Keratinocyte (primary cell): Measurements from ENCODE around the gene PRR16. TPM values are rescaled to one million over a fixed set of nuclear protein-coding genes. Genes with fewer than 3 reads are reported as not detected.

Experiments
- DNase-seq: peaks from one replicate; pipeline ENCODE4 v3.0.0-alpha.2; 2011; ENCODE audit warnings: low read depth, missing footprints, low spot score
- FAIRE-seq: peaks from 2 replicates; lab custom pipeline; 2011; peaks lifted over from hg19 to GRCh38; lab: Jason Lieb, UNC
- H2AFZ ChIP-seq: 2 replicates; pipeline ENCODE4 v1.6.0; 2012; ENCODE audit warnings: low read length, control low read depth, inconsistent platforms; ENCODE audit not compliant: control insufficient read depth
- H3K27ac ChIP-seq: 2 replicates; pipeline ENCODE4 v1.5.1; 2011; ENCODE audit warnings: low read length; ENCODE audit not compliant: control insufficient read depth, insufficient read depth
- H3K27me3 ChIP-seq: 3 replicates; pipeline ENCODE4 v1.6.0; 2011; ENCODE audit warnings: low read length; ENCODE audit not compliant: control insufficient read depth, insufficient read depth; ENCODE audit errors: extremely low read depth
- H3K36me3 ChIP-seq, 2 experiments: 2 replicates in 1 of 2; 3 replicates in 1 of 2; pipeline ENCODE4 v1.5.1; 2011; ENCODE audit warnings: low read length in 2 of 2, mild to moderate bottlenecking in 1 of 2; ENCODE audit not compliant: control insufficient read depth in 2 of 2, insufficient read depth in 2 of 2; ENCODE audit errors: extremely low read depth in 1 of 2
- H3K4me1 ChIP-seq: 3 replicates; pipeline ENCODE4 v1.5.1; 2011; ENCODE audit warnings: low read length; ENCODE audit not compliant: control insufficient read depth, insufficient read depth; ENCODE audit errors: extremely low read depth
- H3K4me2 ChIP-seq: 3 replicates; pipeline ENCODE4 v1.6.0; 2011; ENCODE audit warnings: low read depth, low read length; ENCODE audit not compliant: control insufficient read depth, insufficient read depth; ENCODE audit errors: extremely low read depth
- H3K4me3 ChIP-seq, 3 experiments: fragments of 200-600 bp in 1 of 3; sonication (generic) in 1 of 3; 2 replicates in 2 of 3; 3 replicates in 1 of 3; pipeline ENCODE4 v1.5.1; 2011 to 2016; ENCODE audit warnings: low read length in 3 of 3, mild to moderate bottlenecking in 3 of 3, control low read depth in 2 of 3, inconsistent platforms in 1 of 3, low read depth in 1 of 3, mixed read lengths in 1 of 3, mixed run types in 1 of 3, moderate library complexity in 1 of 3; ENCODE audit not compliant: control insufficient read depth in 2 of 3, insufficient read depth in 2 of 3; ENCODE audit errors: extremely low read depth in 1 of 3
- H3K79me2 ChIP-seq: 2 replicates; pipeline ENCODE4 v1.6.0; 2012; ENCODE audit warnings: low read length; ENCODE audit not compliant: control insufficient read depth, insufficient read depth
- H3K9ac ChIP-seq: 3 replicates; pipeline ENCODE4 v1.6.0; 2011; ENCODE audit warnings: low read length; ENCODE audit not compliant: control insufficient read depth, insufficient read depth; ENCODE audit errors: extremely low read depth
- H3K9me1 ChIP-seq: 3 replicates; pipeline ENCODE4 v1.6.0; 2011; ENCODE audit warnings: low read length; ENCODE audit not compliant: control insufficient read depth, insufficient read depth; ENCODE audit errors: extremely low read depth
- H3K9me3 ChIP-seq: 2 replicates; pipeline ENCODE4 v1.5.1; 2012; ENCODE audit warnings: low read depth, low read length; ENCODE audit not compliant: control insufficient read depth
- H4K20me1 ChIP-seq: 3 replicates; pipeline ENCODE4 v1.6.0; 2011; ENCODE audit warnings: low read length; ENCODE audit not compliant: control insufficient read depth, insufficient read depth; ENCODE audit errors: extremely low read depth
- CTCF ChIP-seq, 3 experiments: IDR thresholded peaks in 1 of 3; conservative IDR thresholded peaks in 1 of 3; optimal IDR thresholded peaks in 1 of 3; 2 replicates in 2 of 3; 3 replicates in 1 of 3; pipeline versions ENCODE3 to v1.5.1; 2011; ENCODE audit warnings: low read length in 3 of 3, mild to moderate bottlenecking in 3 of 3, moderate library complexity in 2 of 3, control low read depth in 1 of 3, inconsistent platforms in 1 of 3; ENCODE audit not compliant: insufficient read depth in 2 of 3; ENCODE audit errors: extremely low read depth in 1 of 3
- EZH2 ChIP-seq: IDR thresholded peaks from one replicate; pipeline ENCODE4 v1.6.1; 2012; ENCODE audit warnings: inconsistent platforms, mild to moderate bottlenecking, low read length, moderate library complexity
- dilution Hi-C: fragments of 300-500 bp; cut with MboI; formaldehyde crosslinking; loops from one replicate; pipeline ENCODE4 v1.7.0; 2020; ENCODE audit warnings: low sequenced_read_pairs; ENCODE audit not compliant: extremely low pct_ligation_motif_present
- polyA plus RNA-seq, 5 experiments: library from polyadenylated mRNA; depleted of rRNA in 3 of 5; stranded (reverse) in 3 of 5; stranded (forward) in 1 of 5; unstranded in 1 of 5; fragments of >200 nt; gene quantifications; 1 replicate in 1 of 5; 2 replicates in 3 of 5; 3 replicates in 1 of 5; pipeline versions ENCODE4 v1.2.1 to v1.2.3, GENCODE V29; 2011 to 2012; ENCODE audit warnings: missing spikeins in 2 of 5, low read depth in 1 of 5, low replicate concordance in 1 of 5

The PRR16 gene
- polyA plus RNA-seq, 1 donor (not counting 4 experiments of a cell fraction or from before 2014, with no cell fraction given) = 0.05 TPM

GRCh38 chr5:120473332-120473731, 9.2 kb downstream of the PRR16 start:
- H3K4me1 ChIP-seq = no peaks in the 10 kb centered on the region
- no peak for TF ChIP-seq CTCF (optimal IDR thresholded peaks at IDR 0.05 in 1 of 3, IDR thresholded peaks at IDR 0.05 in 1 of 3, conservative IDR thresholded peaks at IDR 0.05 in 1 of 3; ENCODE audit: extremely low read depth in 1 of 3, insufficient read depth in 2 of 3, low read length in 3 of 3)
- no peak for TF ChIP-seq EZH2
- H3K9me3 ChIP-seq = no peaks in the 10 kb centered on the region
- H3K36me3 ChIP-seq = no peaks in the 10 kb centered on the region
- FAIRE-seq (no peak), DNase-seq (no peak)
- H4K20me1 ChIP-seq = no peaks in the 10 kb centered on the region
- no peak overlapping the region for H3K4me2 ChIP-seq
- H3K4me3 ChIP-seq = no peak overlapping the region
- no peaks in the 10 kb centered on the region for H3K9me1 ChIP-seq
- H2AFZ ChIP-seq = no peak overlapping the region
- dilution Hi-C loops = no loop called here
- H3K79me2 ChIP-seq = no peaks in the 10 kb centered on the region
- no peak overlapping the region for H3K9ac ChIP-seq
- no peak overlapping the region for H3K27ac ChIP-seq
- H3K27me3 ChIP-seq = no peaks in the 10 kb centered on the region

- H3K4me2 ChIP-seq = no peak overlapping the region
- dilution Hi-C loops = no loop called here
- FAIRE-seq = no peak
Measured at GRCh38 chr5:120476063-120476462, 12.0 kb downstream of the PRR16 start.

More at GRCh38 chr5:120476063-120476462, 12.0 kb downstream of the PRR16 start:
- Histone ChIP-seq H2AFZ (no peak overlapping the region), H3K9ac (no peak overlapping the region), H3K9me1 (no peaks in the 10 kb centered on the region), H4K20me1 (no peaks in the 10 kb centered on the region), H3K4me1 (no peaks in the 10 kb centered on the region), H3K36me3 (no peaks in the 10 kb centered on the region), H3K27me3 (no peaks in the 10 kb centered on the region), H3K9me3 (no peaks in the 10 kb centered on the region), H3K27ac (no peak overlapping the region), H3K79me2 (no peaks in the 10 kb centered on the region), H3K4me3 (no peak overlapping the region)
- no peak for TF ChIP-seq EZH2
- TF ChIP-seq CTCF (optimal IDR thresholded peaks at IDR 0.05 in 1 of 3, IDR thresholded peaks at IDR 0.05 in 1 of 3, conservative IDR thresholded peaks at IDR 0.05 in 1 of 3; ENCODE audit: extremely low read depth in 1 of 3, insufficient read depth in 2 of 3, low read length in 3 of 3) = no peak
- no peak for DNase-seq
